ENCODE results near the gene SF3B2. TPM values are rescaled to one million over a fixed set of nuclear protein-coding genes. Genes with fewer than 3 reads are reported as not detected.

Gene SF3B2
- total and polyA plus RNA-seq, 9 donors = 113 to 203 (median 189) TPM

DNA sequence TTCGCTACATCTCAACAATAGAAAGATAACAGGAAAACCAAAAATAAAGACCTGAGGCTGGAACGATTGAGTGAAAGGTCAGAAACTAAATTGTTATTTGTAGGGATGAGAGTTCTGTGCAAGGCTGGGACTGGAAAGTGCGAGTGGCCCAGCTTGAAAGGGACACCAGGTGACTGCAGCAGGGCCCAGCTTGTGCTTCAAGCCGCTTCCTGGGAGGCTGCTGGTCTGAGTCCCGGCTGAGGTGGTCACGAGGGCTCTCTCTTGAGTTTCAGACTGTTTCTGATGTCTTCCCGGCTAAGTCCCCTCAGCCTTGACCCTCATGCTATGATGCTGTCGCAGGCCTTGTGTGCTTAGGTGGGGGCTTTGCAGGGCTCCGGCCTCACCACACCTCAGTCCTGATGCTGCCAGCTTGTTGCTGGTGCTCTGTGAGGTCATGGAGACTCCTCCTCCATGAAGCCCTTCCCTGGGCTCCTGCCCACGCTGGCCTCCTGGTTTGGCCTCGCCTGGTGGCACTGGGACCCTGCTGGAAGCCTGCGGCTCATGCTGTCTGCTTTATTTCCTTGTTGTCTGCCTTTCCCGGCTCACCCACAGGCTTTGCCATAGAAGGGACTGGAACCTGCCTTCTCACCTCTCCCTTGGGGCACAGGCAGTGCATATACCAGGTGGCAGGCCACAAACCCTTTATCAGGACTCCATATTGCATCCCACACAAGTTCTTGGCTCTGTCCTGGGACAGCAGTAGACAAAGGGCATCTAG, 45.9 kb upstream of the SF3B2 start:
- 67 to 86% (median 77%) methylated on average over 12 to 13 of the region's 13 CpGs for WGBS, 3 donors
- no peaks in the 10 kb centered on the region for H3K27me3 ChIP-seq
- DNase-seq = no peak
- intact Hi-C loops (cut with DNase I) = no loop called here
- peaks cover 5% of the 10 kb centered on the region for H3K4me1 ChIP-seq (ENCODE audit: insufficient read depth)
- TF ChIP-seq, protein P1, sequence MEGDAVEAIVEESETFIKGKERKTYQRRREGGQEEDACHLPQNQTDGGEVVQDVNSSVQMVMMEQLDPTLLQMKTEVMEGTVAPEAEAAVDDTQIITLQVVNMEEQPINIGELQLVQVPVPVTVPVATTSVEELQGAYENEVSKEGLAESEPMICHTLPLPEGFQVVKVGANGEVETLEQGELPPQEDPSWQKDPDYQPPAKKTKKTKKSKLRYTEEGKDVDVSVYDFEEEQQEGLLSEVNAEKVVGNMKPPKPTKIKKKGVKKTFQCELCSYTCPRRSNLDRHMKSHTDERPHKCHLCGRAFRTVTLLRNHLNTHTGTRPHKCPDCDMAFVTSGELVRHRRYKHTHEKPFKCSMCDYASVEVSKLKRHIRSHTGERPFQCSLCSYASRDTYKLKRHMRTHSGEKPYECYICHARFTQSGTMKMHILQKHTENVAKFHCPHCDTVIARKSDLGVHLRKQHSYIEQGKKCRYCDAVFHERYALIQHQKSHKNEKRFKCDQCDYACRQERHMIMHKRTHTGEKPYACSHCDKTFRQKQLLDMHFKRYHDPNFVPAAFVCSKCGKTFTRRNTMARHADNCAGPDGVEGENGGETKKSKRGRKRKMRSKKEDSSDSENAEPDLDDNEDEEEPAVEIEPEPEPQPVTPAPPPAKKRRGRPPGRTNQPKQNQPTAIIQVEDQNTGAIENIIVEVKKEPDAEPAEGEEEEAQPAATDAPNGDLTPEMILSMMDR (IDR thresholded peaks at IDR 0.05) = no peak
- TF ChIP-seq EP300 (IDR thresholded peaks at IDR 0.05) (no peak), POLR2A (IDR thresholded peaks at IDR 0.05) (no peak)
- H3K4me3 ChIP-seq = no peak overlapping the region
- no peaks in the 10 kb centered on the region for H3K9me3 ChIP-seq
- no peaks in the 10 kb centered on the region for H3K36me3 ChIP-seq
- no peak overlapping the region for H3K27ac ChIP-seq

DNA sequence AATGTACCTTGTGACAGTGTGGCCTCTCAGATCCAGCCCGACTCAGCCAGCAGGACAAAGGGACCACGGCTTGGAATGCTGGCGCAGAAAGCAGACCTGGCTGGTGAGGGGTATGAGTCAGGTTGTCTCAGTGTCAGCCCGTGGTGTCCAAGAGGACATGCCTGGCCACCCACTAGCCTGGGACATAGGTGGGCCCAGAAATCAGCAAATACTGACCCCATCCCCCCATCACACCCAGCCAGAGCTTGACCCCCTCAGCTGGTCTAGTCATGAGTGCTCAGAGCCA, 45.3 kb upstream of the SF3B2 start:
- no peaks in the 10 kb centered on the region for H3K27me3 ChIP-seq
- no peak overlapping the region for H3K4me3 ChIP-seq
- no peaks in the 10 kb centered on the region for H3K9me3 ChIP-seq
- intact Hi-C loops (cut with DNase I) = no loop called here
- TF ChIP-seq, protein P1 (IDR thresholded peaks at IDR 0.05) = no peak
- TF ChIP-seq EP300 (IDR thresholded peaks at IDR 0.05) = no peak
- no peak for TF ChIP-seq POLR2A (IDR thresholded peaks at IDR 0.05)
- peaks cover 5% of the 10 kb centered on the region for H3K4me1 ChIP-seq (ENCODE audit: insufficient read depth)
- no peaks in the 10 kb centered on the region for H3K36me3 ChIP-seq
- DNase-seq = no peak
- H3K27ac ChIP-seq = no peak overlapping the region
- 68 to 92% (median 75%) methylated on average over 3 to 4 of the region's 4 CpGs for WGBS, 3 donors

DNA sequence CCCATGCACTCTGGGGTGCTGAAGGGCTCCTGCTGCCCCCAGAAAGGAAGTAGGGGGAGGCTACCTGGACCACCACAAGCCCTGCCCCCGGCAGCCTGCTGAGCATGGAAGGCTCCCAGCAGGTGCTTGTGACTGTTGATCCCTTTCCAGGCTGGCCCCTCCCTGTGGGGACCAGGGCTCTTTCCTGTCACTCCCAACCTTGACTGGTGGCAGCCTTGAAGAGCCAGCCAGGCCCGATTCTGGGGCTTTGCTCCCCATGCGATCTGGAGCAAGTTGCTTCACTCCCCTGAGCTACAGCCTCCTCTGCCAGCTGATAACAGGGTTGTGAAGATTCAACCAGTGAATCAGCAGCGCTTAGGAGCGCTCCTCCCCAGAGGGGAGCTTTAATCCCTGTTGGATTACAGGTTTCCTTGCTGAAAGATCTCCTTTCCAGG, 44.9 kb upstream of the SF3B2 start:
- no peak overlapping the region for H3K27ac ChIP-seq
- intact Hi-C loops (cut with DNase I) = no loop called here
- TF ChIP-seq POLR2A (IDR thresholded peaks at IDR 0.05) (no peak), EP300 (IDR thresholded peaks at IDR 0.05) (no peak)
- TF ChIP-seq, protein P1 (IDR thresholded peaks at IDR 0.05) = no peak

DNA sequence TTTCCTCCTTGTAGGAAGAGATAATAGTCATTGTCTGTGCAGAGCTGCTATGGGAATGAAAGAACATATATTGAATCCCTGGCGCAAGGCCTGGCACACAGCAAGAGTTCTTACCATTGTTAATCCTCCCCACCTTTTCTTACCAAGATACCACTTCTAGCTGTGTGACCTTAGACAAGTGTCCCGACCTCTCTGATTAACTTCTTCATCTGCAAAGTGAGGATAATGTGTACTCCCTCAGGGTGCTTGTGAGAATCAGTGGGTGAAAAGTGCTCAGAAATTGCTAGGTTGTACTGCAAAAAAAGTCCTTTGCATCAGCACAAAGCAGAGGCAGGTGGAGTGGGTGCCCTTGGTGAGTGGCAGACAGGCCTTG, 44.1 kb upstream of the SF3B2 start:
- no peak overlapping the region for H3K27ac ChIP-seq
- H3K4me1 ChIP-seq (ENCODE audit: insufficient read depth) = peaks cover 5% of the 10 kb centered on the region
- WGBS, 3 donors = 89 to 98% (median 93%) methylated on average over 2 of the region's 2 CpGs
- intact Hi-C loops (cut with DNase I) = no loop called here
- H3K9me3 ChIP-seq = no peaks in the 10 kb centered on the region
- no peaks in the 10 kb centered on the region for H3K27me3 ChIP-seq
- DNase-seq = no peak
- no peak overlapping the region for H3K4me3 ChIP-seq
- TF ChIP-seq EP300 (IDR thresholded peaks at IDR 0.05) (no peak), POLR2A (IDR thresholded peaks at IDR 0.05) (no peak)
- TF ChIP-seq, protein P1 (IDR thresholded peaks at IDR 0.05) = no peak
- H3K36me3 ChIP-seq = no peaks in the 10 kb centered on the region

More for the DNA sequence above, 44.9 kb upstream of the SF3B2 start:
- no peak overlapping the region for H3K4me3 ChIP-seq
- DNase-seq = no peak
- H3K9me3 ChIP-seq = no peaks in the 10 kb centered on the region
- no peaks in the 10 kb centered on the region for H3K36me3 ChIP-seq
- 29 to 44% (median 41%) methylated on average over 5 of the region's 5 CpGs for WGBS, 3 donors
- H3K27me3 ChIP-seq = no peaks in the 10 kb centered on the region
- peaks cover 5% of the 10 kb centered on the region for H3K4me1 ChIP-seq (ENCODE audit: insufficient read depth)

Data from ovary (tissue), 9 donors.